NOMO-1 treated with dmso at 0.1 percent for 144 hours (cell line): ENCODE results near the gene ST3GAL4.
A peak's percentile ranks its signal among the peaks of the same experiment; 100 is the strongest.
"Not testable (repeated sequence)": the region's sequence is repeated elsewhere in the genome, so short reads cannot be mapped to it uniquely, and the experiment has no call there.

ENCODE experiments used
- DNase-seq: peaks from one replicate; lab custom pipeline; 2025; ENCODE audit not compliant: unreplicated experiment; lab: John Stamatoyannopoulos, UW

Gene ST3GAL4

DNA sequence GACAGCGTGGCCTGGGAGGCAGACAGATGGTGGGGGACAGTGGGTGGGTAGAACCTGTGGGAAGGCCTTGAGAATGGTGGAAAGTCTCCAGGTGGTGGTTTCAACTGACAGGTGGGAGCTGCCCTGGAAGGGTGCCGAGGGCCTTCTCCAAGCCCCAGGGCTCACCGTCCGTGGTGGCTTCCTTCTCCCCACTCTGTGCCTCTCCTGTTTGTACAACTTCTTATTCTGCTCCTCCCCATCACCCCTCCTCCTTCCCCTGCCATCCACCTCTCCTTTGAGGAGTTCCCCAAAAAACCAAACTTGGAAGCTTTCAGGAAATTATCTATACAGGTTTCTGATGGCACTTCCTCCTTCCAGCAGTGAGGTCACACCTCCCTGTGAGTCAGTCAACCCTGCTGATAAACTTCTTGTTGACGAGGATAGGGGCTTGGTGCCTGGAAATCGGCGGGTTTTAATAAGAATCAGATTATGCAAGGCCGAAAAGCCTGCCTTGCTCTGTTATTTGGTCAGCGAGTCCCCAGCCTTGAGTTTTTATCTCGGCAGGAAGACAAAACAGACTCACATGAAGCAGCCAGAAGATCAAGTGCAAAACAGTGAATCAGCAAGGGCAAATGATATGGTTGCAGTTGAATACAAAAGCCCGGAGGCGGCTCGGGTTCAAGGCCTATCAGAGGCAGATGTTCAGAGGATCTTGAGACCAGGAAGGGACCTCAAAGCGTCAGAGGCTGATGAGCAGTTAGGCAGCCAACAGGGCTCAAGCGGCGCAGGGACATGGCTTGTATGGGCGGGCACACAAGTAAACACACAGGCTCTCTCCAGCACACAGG is 9.5 kb upstream of the ST3GAL4 start:
- DNase-seq: peak; percentile 81

DNA sequence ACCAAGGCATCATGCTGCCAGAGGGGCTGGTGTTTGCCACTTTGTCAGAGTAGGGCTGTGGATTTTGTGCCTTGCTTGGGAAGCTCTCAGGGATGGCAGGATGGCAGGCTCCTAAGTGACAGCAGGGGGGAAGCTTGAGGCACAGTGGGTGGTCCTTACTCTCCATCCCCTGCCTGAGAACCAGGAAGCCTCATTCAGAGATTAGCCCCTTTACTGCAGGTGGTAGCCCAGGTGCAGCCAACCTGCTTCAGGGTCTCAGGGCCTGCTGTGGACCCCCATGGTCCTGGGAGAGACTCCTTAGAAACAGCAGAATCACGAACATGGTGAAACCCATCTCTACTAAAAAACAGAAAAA is 8.9 kb upstream of the ST3GAL4 start:
- DNase-seq: no peak

DNA sequence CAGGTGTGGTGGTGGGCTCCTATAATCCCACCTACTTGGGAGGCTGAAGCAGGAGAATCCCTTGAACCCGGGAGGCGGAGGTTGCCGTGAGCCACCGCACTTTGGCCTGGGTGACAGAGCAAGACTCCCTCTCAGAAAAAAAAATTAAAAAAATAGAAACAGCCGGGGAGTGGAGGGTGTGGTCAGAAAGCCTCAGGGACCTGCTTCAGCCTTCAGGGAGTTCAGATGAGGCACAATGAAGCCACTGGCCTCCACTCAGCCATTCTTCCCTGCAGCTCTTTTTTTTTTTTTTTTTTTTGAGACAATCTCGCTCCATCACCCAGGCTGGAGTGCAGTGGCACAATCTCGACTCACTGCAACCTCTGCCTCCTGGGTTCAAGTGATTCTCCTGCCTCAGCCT is 8.5 kb upstream of the ST3GAL4 start:
- DNase-seq: not testable (repeated sequence)

DNA sequence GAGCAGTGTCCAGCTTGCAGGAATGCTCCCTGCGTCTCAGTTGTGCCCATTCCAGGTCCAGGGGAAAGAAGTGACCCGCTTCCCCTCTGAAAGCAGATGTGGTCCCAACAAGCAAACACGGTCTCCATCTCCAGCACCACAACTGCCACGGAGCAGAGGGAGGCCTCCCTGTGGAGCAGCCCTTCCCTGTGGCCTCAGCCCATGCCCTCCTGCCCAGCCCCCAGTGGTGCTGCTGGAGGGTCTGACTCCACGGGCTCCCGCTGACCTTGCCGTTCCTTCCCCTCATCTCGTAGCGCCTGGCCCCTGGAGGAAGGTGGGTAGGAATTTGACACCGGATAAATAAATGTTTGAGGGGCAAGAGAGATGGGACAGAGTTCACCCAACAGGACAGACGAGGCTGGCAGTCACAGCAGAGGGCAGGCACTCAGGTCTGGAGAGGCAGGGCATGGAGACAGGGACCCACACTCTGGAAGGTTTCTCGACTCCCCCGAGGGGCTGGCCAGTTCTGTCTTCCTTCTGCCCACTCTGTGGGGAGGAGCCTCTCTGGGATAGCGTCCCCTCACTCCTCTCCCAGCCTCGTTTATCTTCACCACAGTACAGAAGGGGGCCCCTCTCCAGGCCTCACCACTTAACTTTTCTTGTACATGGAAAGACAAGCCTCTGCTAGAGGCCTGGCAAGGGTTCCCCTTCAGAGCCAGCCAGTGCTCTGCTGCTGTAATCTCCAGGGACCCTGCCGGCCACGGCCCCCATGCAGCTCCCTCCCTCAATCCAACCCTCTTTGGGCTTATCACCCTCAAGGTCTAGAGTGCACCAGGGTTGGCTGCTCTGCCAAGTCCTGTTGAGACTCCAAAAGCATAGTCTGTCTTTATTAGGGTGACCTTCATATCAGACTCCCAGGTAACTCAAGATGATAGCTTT is 7.5 kb upstream of the ST3GAL4 start:
- no peak for DNase-seq

DNA sequence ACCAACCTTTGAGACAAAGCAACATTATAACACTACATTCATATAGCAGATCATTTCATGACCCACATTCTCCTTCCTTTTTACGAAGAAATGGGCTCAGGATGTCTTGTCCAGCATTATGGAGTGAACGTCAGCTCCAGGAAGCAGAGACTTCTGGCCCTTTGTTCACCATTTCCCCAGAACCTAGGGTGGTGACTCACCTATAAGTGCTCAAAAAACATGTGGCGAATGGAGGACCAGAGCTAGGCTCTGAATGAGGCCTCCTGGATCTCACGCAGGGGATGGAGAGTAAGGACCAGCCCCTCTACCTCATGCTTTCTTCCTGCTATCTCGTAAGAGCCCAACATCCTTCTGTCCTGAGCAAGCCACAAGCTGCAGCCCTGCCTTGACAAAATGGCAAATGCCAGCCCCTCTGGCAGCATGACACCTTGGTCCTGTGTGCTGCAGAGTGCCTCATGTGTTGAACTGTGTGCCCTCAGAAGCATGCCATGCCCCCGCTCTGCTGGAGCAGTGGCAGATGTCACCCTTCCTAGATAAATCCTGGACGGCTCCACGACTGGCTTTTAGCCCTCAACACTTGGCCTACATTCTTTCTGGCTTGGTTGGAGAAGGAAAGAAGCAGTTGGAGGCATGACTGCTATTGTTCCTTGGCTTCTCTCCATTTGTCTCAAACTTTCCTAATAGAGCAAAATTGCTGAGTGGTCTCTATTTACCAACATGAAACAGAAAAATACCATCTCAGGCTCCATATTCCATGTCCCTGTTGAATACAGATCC is 6.5 kb upstream of the ST3GAL4 start:
- no peak for DNase-seq

DNA sequence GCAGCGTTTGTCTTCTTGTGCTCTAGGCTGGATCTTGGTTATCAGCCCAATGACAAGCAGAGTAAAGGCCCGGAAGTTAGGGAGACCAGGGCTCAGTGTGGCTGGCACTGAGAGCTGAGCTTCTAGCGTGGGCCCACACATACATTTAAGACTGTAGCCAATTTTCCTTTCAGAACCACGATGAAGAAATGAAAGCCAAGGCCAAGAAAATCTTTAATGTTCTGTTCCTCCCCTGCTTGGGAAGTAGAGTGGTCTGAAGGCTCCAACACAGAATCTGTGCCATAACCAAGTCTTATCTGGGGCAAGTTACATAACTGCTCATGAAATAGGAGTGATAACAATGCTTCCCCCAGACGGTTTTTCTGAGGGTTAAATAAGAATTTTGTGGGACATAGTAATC is 4.7 kb upstream of the ST3GAL4 start:
- no peak for DNase-seq

DNA sequence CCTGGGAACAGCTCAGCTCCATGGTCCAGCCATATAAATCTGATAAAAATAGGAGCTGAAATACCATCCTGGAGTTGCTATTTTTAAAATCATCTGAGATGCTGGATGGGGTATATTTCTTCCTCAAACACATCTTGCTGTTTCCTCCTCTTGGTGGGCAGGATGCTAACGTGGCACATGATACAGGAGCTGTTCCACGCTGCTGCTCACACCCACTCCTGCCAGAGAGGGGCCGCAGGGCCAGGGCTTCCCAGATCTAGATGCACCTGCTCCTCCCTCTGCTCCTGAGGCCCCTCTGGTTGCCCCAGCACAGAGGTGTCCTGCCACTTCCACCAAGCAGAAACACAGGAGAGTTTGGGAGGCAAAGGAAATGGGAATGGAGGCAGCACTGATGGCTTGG is 3.3 kb upstream of the ST3GAL4 start:
- no peak for DNase-seq

DNA sequence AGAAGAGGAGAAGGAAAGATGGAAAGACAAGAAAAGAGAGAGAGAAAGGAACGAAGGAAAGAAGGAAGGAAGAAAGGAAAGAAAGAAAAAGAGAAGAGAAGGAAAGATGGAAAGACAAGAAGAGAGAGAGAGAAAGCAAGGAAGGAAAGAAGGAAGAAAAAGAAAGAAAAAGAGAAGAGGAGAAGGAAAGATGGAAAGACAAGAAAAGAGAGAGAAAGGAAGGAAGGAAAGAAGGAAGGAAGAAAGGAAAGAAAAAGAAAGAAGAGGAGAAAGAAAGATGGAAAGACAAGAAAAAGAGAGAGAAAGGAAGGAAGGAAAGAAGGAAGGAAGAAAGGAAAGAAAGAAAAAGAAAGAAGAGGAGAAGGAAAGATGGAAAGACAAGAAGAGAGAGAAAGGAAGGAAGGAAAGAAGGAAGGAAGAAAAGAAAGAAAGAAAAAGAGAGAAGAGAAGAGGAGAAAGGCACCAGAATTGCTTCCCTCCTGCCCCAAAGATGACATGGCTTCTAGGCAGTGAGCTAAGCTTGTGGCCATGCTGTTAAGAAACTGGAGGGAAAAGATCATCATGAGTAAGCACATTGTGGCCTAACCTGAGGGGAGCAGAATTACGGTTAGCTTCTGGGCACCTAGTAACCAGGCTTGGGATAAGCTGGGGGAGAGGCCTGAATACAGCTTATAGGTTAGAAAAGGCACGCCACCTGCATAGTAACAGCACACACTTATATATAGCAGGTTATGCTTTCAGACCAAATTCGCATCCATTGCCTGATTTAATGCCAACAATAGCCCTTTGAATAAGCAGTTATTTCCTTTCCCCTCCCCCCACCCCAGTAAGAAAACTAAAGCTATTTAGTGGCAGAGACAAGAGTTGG is 2.3 kb upstream of the ST3GAL4 start:
- DNase-seq: peak; percentile 75

DNA sequence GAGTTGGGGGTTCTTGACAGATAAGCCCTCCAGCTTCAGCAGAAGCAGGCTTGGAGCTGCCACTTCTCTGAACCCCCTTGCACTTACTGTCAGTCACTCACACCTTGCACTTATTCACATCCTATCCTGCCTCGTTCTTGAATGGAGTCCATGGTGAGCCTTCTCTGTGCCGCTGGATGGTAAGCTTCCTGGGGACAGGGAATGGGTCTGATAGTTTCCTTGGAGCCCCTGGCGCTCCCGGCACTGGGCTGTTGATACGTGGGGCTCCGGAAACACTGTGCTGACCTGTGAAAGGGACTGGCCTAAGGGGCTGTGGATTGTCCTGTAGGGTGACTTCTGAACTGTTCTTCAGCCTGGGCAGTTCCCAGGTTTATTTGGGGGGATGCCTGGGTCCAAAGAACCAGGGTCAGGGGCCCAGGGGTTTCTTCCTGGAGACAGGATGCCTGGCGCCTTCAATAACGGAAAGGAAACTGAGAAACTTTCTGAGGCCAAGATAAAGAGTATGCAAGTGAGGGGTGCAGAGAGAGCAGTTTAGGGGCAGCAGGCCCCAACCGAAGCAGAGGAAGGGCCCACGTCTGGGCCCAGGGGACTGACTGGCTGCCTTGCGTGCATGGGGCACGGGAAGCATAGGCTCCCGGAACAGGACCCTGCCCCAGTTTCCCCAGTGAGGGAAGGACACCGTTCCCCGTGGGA is 709 bp upstream of the ST3GAL4 start:
- no peak for DNase-seq

DNA sequence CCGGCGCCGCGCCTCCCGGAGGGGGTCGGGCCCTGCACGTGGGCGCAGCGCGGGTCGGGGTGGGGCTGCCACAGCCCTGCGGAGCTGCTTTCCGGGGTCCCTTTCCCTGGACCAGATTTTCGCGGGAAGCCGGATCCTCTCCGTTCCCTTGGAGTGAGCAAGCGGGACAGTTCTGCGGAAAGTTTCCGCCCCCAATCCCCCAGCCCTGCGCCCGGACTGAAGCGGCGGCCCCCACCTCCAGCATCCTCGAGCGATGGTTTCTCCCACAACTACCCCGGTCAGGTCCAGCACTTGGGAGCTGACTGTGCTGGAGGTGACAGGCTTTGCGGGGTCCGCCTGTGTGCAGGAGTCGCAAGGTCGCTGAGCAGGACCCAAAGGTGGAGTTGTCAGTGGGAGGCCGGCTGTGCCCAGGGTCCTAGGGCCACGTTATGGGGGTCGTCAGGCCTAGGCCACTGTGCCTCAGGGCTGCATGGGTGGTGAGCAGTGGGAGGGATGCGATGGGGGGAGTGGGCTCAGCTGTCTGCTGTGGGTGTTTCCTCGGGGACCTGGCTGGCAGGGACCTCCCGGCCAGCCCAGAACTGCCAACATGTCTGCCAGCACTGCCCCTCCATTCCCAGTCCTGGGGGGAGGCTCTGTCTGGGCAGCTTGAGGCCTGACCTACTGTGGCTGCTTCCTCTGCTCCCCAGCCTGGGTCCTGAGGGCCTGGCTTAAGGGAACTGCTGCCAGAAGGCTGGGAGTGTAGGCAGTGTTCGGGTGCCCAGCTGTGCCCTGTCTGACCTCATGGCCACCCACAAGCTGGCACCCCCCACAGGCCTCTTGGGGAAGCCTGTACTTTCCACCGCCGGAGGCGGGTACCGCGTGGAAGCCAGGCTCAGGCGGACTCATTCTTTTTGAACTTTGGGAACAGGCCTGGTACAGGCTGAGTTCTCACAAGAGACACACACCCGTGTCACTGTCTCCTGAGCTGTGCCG is 726 bp downstream of the ST3GAL4 start:
- no peak for DNase-seq

DNA sequence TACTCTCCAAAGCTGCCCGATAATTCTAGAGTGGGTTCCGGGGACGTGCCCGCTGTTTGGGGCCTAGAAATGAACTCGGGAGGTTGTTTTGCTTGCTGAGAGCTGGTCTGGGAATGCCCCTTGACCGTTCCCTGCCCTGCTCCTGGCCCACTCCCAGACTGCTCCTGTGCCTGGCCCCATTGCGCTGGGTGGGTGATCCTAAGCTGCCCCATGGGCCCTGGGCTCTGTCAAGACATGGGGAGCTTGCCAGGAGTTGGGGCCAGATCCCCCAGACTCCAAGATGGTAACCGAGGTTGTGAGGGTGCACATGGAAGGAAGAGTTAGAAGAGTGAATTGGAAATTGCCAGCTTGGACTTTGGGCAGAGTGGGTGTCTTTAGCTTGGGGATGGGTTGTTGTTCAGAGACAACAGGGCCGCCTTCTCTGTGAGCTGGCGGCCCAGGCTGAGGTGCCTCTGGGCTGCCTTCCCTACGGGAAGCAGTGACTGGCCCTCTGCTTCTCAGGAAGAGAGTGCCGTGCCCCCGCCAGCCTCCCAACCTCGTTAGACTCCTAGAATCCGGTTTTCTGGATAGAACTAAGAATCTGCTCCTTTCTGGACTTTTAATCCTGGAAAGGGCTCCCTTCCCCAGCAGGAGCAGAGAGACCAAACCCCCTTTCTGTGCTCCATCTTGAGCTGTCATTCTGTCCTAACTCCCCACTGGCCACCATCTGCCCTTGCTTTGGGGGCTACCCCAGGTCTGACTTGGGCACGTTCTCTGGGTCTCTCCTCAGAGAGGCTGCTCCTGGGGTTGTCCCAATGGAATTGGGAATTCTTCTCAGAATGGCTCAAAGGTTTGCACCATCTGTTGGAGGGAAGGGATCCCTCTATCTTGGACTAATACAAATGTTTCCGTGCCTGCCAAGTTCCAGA is 1.8 kb downstream of the ST3GAL4 start:
- no peak for DNase-seq

DNA sequence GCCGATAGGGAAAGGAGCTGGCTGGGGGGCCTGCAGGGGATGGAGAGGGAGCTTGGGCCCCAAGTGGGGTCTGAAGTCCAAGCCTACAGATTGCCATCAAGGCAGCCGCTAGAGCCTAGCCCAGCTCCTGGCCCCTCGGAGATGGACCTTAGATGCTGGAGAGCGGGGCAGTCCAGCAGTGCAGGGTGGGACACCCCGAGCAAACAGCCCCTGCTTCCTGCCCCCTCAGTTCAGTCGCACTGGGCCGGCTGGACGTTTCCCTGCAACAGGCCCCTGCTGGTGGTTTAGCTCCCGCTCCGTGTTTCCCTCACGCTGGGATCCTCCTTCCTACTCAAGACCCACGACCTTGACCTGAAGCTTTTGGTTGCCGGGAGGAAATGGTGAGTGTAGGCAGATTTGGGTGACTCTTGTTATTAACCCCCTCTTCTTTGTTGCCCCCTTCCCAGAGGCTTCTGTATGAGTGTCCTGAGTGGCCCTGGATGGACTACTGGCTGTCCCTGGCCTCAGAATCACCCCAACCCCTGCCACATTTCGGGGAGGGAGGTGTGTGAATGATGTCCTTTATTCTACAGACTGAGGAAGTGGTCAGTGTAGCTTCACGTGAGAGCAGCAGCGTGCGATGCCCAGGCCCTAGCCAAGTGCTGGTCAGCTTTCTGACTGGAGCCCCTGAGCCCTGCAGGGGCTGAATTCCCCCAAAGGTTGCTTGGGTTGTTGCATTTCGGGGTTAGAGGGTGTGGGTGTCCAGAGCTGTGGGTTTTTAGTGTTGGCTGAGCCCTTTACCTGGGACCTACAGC is 2.7 kb downstream of the ST3GAL4 start:
- DNase-seq: no peak

DNA sequence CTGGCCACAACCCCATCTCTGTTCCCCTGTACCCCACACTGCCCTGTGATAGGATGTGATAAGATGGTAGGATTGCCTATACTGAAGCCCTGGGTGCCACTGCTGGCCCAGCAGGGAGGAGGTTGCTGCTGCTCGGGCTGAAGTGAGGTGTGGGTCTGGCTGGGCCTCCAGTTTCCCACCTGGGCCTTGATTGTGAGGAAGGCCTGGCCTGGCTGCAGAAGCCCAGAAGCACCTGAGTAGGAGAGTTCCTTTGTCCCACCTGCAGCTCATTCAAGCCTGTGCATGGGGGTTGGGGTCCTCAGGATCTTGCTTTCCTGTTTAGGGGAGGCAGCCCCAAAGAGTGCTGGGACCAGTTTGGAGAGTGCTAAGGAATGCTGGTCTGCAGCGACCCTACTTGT is 3.3 kb downstream of the ST3GAL4 start:
- no peak for DNase-seq

DNA sequence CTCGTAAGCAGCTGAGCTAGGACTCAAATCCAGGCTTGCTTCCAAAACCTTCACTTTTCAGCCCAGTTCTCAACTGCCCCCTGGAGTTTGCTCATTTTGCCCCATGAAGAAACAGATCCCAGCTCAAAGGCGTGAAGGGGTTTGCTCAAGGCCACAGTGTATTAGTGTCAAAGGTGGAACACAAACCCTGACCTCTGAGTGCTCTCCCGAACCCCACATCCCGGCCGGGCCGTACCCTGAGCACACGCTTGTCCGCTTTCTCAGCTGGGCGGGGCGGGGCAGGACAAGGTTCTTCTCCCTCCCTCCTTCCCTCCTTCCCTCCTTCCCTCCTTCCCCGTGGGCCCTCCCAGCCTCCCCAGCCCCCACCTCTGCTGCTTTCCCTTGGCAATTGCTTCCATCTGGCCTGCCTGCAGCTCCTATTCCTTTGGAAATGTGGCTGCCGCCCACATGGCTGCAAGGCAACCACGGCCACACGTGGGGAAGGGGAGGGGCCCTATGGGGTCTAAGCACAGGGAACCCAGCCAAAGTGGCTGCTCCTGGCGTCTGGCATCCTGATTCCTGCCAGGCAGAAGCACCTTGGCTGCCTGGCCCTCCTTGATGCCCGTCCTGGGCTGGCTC is 4.1 kb downstream of the ST3GAL4 start:
- DNase-seq: no peak

DNA sequence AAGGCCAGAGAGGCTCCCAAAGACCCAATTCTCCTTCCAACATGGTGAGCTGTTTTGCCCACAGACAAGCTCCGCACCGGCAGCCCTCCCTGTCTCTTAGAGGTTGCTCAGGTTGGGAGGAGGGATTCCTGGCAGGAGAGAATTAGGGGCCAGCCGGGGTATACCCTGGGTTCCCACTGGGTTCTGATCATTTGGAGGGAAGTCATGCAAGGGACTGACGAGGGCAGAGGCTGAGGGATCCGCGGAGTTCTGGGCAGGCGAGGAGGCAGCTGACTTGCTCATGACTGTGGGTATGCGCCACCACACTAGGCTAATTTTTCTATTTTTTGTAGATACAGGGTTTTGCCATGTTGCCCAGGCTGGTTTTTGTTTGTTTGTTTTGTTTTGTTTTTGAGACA is 4.6 kb downstream of the ST3GAL4 start:
- DNase-seq: no peak

DNA sequence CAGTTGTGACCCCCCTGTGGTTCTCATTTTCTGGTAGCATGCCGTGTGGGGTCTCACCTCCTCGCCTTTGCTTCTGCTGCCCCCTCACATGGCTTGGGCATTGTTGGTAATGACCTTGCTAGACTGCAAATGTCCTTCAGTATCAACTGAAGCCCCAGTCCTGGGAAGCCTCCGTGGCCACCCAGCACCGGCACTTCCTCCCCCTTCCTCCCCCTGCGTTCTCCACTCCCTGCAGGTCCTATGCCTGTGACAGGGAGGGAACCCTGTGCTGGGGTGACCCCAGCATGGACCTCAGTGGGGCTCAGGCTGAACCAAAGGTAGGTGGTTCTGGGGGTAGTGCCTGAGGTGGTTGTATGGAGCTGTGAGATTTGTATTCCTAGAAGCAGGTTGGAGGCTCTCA is 5.9 kb downstream of the ST3GAL4 start:
- no peak for DNase-seq
